ENCODE results near the gene IFI30.

- TF ChIP-seq CTCF (IDR thresholded peaks at IDR 0.05; ENCODE audit: low read depth, low read length, poor library complexity, severe bottlenecking): no peak
- no peak for TF ChIP-seq EZH2phosphoT487 (IDR thresholded peaks at IDR 0.05; ENCODE audit: borderline replicate concordance, low read length)
These were observed 45.6 kb upstream of the IFI30 start for GRCh38 chr19:18128044-18128443.
